OCI-LY7 (cell line): ENCODE data around the gene PHAF1.

Source experiments
- EZH2phosphoT487 ChIP-seq: fragments of 200-600 bp; sonication (generic); IDR thresholded peaks from 2 replicates; pipeline ENCODE4 v1.6.1; 2018; ENCODE audit warnings: low read depth, borderline replicate concordance, mild to moderate bottlenecking, mixed run types, antibody characterized with exemption, low read length, moderate library complexity, mixed read lengths
- TF ChIP-seq, protein P1 (sequence below): fragments of 200-600 bp; sonication (generic); conservative IDR thresholded peaks from 2 replicates; pipeline ENCODE4 v1.5.1; 2014; ENCODE audit warnings: mild to moderate bottlenecking, antibody characterized with exemption, low read length, moderate library complexity, mixed read lengths

DNA sequence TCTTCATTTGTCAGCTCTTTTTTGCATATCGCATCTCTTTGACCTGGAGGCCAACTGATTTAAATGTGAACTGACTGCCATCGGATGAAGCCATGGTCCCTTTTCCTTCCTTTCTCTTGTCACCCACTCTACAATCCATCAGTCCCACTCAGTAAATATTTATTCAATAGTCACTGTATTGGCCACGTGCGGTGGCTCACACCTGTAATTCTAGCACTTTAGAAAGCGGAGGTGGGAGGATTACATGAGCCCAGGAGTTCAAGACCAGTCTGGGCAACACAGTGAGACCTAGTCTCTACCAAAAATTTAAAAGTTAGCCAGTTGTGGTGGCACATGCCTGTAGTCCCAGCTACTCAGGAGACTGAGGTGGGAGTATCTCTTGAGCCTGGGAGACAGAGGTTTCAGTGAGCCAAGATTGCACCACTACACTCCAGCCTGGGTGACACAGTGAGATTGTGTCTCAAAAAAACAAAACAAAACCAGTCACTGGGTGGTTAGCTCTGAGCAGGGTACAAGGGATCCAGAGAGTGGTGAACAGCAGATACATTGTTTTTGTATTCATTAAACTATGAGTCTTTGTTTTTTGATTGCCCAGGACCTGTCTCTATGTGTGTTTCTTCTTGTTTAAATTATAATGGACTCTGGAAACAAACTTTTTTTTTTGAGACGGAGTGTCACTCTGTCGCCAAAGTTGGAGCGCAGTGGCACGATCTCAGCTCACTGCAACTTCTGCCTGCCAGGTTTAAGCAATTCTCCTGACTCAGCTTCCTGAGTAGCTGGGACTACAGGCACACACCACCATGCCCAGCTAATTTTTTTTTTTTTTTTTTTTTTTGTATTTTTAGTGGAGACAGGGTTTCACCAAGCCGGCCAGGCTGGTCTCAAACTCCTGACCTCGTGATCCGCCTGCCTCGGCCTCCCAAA, 6.9 kb downstream of the PHAF1 start:
- TF ChIP-seq, protein P1, sequence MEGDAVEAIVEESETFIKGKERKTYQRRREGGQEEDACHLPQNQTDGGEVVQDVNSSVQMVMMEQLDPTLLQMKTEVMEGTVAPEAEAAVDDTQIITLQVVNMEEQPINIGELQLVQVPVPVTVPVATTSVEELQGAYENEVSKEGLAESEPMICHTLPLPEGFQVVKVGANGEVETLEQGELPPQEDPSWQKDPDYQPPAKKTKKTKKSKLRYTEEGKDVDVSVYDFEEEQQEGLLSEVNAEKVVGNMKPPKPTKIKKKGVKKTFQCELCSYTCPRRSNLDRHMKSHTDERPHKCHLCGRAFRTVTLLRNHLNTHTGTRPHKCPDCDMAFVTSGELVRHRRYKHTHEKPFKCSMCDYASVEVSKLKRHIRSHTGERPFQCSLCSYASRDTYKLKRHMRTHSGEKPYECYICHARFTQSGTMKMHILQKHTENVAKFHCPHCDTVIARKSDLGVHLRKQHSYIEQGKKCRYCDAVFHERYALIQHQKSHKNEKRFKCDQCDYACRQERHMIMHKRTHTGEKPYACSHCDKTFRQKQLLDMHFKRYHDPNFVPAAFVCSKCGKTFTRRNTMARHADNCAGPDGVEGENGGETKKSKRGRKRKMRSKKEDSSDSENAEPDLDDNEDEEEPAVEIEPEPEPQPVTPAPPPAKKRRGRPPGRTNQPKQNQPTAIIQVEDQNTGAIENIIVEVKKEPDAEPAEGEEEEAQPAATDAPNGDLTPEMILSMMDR = no peak
- no peak for TF ChIP-seq EZH2phosphoT487
